HepG2 (cell line): ENCODE measurements around the gene CLDN9. TPM values are rescaled to one million over a fixed set of nuclear protein-coding genes. Genes with fewer than 3 reads are reported as not detected.

Source experiments
- BRCA1 ChIP-seq: sonication (generic); formaldehyde crosslinking; IDR thresholded peaks from 2 replicates; pipeline ENCODE4 v1.4.0; 2020; ENCODE audit warnings: missing genetic modification reagents
- EZH2 ChIP-seq: conservative IDR thresholded peaks from 2 replicates; pipeline ENCODE4 v1.6.1; 2012; ENCODE audit warnings: mild to moderate bottlenecking, low read depth, low read length, moderate library complexity
- GTF2F1 ChIP-seq: fragments of 150-350 bp; IDR thresholded peaks from 2 replicates; pipeline ENCODE4 v1.6.1; 2014; ENCODE audit warnings: low read length
- ISX ChIP-seq: sonication (generic); formaldehyde crosslinking; conservative IDR thresholded peaks from 2 replicates; pipeline ENCODE4 v1.5.0; 2020; ENCODE audit warnings: missing genetic modification reagents
- MIER3 ChIP-seq: IDR thresholded peaks from 2 replicates; pipeline ENCODE4 v1.6.1; 2016; ENCODE audit warnings: missing compliant biosample characterization, borderline replicate concordance
- NCOA5 ChIP-seq: sonication (generic); formaldehyde crosslinking; IDR thresholded peaks from 2 replicates; pipeline ENCODE4 v1.4.0; 2020; ENCODE audit warnings: missing genetic modification reagents
- NFATC3 ChIP-seq: sonication (generic); formaldehyde crosslinking; IDR thresholded peaks from 2 replicates; pipeline ENCODE4 v1.5.1; 2020; ENCODE audit warnings: mild to moderate bottlenecking, missing genetic modification reagents
- NR3C1 ChIP-seq: sonication (generic); formaldehyde crosslinking; IDR thresholded peaks from 2 replicates; pipeline ENCODE4 v1.4.0; 2020; ENCODE audit warnings: missing genetic modification reagents
- SAFB2 ChIP-seq: sonication (generic); formaldehyde crosslinking; IDR thresholded peaks from 2 replicates; pipeline ENCODE4 v1.5.1; 2020; ENCODE audit warnings: missing genetic modification reagents, low read depth, mild to moderate bottlenecking, borderline replicate concordance
- SNAPC2 ChIP-seq: sonication (generic); formaldehyde crosslinking; IDR thresholded peaks from 2 replicates; pipeline ENCODE4 v1.8.1; 2022; ENCODE audit warnings: mild to moderate bottlenecking, missing genetic modification reagents
- YEATS4 ChIP-seq: sonication (generic); formaldehyde crosslinking; IDR thresholded peaks from 2 replicates; pipeline ENCODE4 v1.4.0; 2020; ENCODE audit warnings: missing genetic modification reagents, borderline replicate concordance
- ZMYM3 ChIP-seq: sonication (generic); formaldehyde crosslinking; IDR thresholded peaks from 2 replicates; pipeline ENCODE4 v1.5.1; 2020; ENCODE audit warnings: mild to moderate bottlenecking, missing genetic modification reagents
- ZNF264 ChIP-seq: sonication (generic); formaldehyde crosslinking; IDR thresholded peaks from 2 replicates; pipeline ENCODE4 v1.4.0; 2020; ENCODE audit warnings: missing genetic modification reagents
- ZNF451 ChIP-seq: sonication (generic); formaldehyde crosslinking; IDR thresholded peaks from 2 replicates; pipeline ENCODE4 v1.5.0; 2020; ENCODE audit warnings: mild to moderate bottlenecking, missing genetic modification reagents
- ZNF530 ChIP-seq: sonication (generic); formaldehyde crosslinking; IDR thresholded peaks from 2 replicates; pipeline ENCODE4 v1.5.0; 2020; ENCODE audit warnings: low read depth, mild to moderate bottlenecking, missing genetic modification reagents
- ZNF557 ChIP-seq: sonication (generic); formaldehyde crosslinking; IDR thresholded peaks from 2 replicates; pipeline ENCODE4 v1.4.0; 2020; ENCODE audit warnings: missing genetic modification reagents
- ZNF780A ChIP-seq: sonication (generic); formaldehyde crosslinking; IDR thresholded peaks from 2 replicates; pipeline ENCODE4 v1.8.0; 2022; ENCODE audit warnings: mild to moderate bottlenecking, missing genetic modification reagents, moderate library complexity
- ZZZ3 ChIP-seq: sonication (generic); formaldehyde crosslinking; IDR thresholded peaks from 2 replicates; pipeline ENCODE4 v1.4.0; 2020; ENCODE audit warnings: missing genetic modification reagents, mild to moderate bottlenecking, borderline replicate concordance
- polyA plus RNA-seq, 8 experiments: library from polyadenylated mRNA; depleted of rRNA in 3 of 8; stranded (reverse) in 7 of 8; unstranded in 1 of 8; fragments of >200 nt; fragmentation: Illumina TruSeq in 4 of 8; extraction: Trizol in 4 of 8; gene quantifications; 2 replicates each; pipeline versions ENCODE4 v1.2.1 to v1.2.3, GENCODE V29; 2011 to 2016; ENCODE audit warnings: low read depth in 4 of 8, missing spikeins in 1 of 8, mixed read lengths in 1 of 8; ENCODE audit not compliant: insufficient read depth in 1 of 8
- total RNA-seq, 5 experiments: library from RNA; depleted of rRNA; stranded (reverse); fragments of >200 nt; fragmentation: Illumina TruSeq; extraction: Trizol; gene quantifications; 2 replicates each; pipeline ENCODE4 v1.2.3, GENCODE V29; 2016; ENCODE audit warnings: low read depth in 1 of 5
- TF ChIP-seq, protein P1 (sequence below): sonication (generic); formaldehyde crosslinking; IDR thresholded peaks from 2 replicates; pipeline ENCODE4 v1.4.0; 2020; ENCODE audit warnings: missing genetic modification reagents
- TF ChIP-seq, protein P2 (sequence below): IDR thresholded peaks from 2 replicates; pipeline ENCODE4 v1.6.1; 2016
- TF ChIP-seq, protein P3 (sequence below): sonication (generic); formaldehyde crosslinking; IDR thresholded peaks from 2 replicates; pipeline ENCODE4 v1.4.0; 2020; ENCODE audit warnings: missing genetic modification reagents, borderline replicate concordance
- TF ChIP-seq, protein P4 (sequence below): sonication (generic); formaldehyde crosslinking; IDR thresholded peaks from 2 replicates; pipeline ENCODE4 v1.8.1; 2023; ENCODE audit warnings: mild to moderate bottlenecking, missing genetic modification reagents

CLDN9 gene
- total and polyA plus RNA-seq, 2 of the 13 experiments (the other 11 are each of a cell fraction or from before 2014, with no cell fraction given) = 0.15 to 0.26 TPM

DNA sequence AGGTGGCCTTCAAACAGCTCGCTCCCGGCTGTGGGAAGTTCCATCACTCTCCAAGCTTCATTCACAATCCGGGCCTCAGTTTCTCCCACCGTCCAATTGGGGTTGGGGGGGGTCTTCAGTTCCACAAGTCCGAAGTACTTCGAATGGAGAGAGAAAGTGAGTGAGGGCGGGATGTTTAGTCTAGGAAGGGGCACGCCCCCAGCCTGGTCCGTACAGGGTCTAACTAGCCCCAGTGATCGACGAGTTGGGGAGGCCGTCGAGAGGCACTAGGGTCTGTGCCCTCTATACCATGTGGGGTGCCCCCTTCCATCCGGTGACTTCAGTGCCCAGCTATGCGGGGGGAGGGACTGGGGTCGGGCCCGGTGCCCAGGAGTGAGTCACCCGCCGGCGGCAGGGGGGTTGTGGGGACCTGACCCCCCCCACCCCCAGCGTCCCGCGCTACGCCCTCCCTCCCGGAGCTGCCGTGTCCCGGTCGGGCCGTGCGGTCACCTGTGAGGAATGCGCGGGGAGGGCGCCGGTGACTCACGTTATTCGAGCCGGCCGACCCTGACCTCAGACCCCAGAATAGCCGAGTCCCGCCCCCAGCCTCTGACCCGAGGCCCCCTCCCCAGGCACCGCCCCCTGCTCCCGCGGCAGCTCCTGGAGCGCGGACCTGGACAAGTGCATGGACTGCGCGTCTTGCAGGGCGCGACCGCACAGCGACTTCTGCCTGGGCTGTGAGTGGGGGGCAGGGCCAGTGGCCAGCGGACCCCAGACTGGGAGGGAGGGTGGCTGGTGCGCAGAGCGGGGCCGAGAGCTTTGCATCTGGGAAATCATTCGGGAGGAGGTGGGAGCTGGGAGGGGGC lies 8.1 kb downstream of the CLDN9 start (continued):
- TF ChIP-seq ZNF557 (CRISPR knock-in tag) (0 out of 2 replicates have a peak, but pooled peaks have one; percentile 51), SNAPC2 (no peak), ZMYM3 (peak; percentile 22; the same call in 1 of the 2 replicates), ZNF780A (0 out of 2 replicates have a peak, but pooled peaks have one; percentile 15), SAFB2 (CRISPR knock-in tag) (peak; percentile 70; the same call in 1 of the 2 replicates), MIER3 (CRISPR knock-in tag) (peak; percentile 78; the same call in 1 of the 2 replicates), EZH2 (no peak), YEATS4 (CRISPR knock-in tag) (peak; percentile 60; the same call in 1 of the 2 replicates), NCOA5 (CRISPR knock-in tag) (no peak), NR3C1 (no peak), ISX (0 out of 2 replicates have a peak, but pooled peaks have one; percentile 45), ZNF530 (CRISPR knock-in tag) (no peak), ZZZ3 (peak; percentile 20; the same call in 1 of the 2 replicates), ZNF451 (CRISPR knock-in tag) (no peak), GTF2F1 (no peak), BRCA1 (CRISPR knock-in tag) (0 out of 2 replicates have a peak, but pooled peaks have one; percentile 64), ZNF264 (no peak), NFATC3 (CRISPR knock-in tag) (no peak)
- TF ChIP-seq, protein P1, sequence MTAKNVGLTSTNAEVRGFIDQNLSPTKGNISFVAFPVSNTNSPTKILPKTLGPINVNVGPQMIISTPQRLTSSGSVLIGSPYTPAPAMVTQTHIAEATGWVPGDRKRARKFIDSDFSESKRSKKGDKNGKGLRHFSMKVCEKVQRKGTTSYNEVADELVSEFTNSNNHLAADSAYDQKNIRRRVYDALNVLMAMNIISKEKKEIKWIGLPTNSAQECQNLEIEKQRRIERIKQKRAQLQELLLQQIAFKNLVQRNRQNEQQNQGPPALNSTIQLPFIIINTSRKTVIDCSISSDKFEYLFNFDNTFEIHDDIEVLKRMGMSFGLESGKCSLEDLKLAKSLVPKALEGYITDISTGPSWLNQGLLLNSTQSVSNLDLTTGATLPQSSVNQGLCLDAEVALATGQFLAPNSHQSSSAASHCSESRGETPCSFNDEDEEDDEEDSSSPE (CRISPR knock-in tag) = no peak; the same call in none of the 2 replicates
- TF ChIP-seq, protein P2, sequence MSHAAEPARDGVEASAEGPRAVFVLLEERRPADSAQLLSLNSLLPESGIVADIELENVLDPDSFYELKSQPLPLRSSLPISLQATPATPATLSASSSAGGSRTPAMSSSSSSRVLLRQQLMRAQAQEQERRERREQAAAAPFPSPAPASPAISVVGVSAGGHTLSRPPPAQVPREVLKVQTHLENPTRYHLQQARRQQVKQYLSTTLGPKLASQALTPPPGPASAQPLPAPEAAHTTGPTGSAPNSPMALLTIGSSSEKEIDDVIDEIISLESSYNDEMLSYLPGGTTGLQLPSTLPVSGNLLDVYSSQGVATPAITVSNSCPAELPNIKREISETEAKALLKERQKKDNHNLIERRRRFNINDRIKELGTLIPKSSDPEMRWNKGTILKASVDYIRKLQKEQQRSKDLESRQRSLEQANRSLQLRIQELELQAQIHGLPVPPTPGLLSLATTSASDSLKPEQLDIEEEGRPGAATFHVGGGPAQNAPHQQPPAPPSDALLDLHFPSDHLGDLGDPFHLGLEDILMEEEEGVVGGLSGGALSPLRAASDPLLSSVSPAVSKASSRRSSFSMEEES (CRISPR knock-in tag) = peak; percentile 74
- TF ChIP-seq, protein P3, sequence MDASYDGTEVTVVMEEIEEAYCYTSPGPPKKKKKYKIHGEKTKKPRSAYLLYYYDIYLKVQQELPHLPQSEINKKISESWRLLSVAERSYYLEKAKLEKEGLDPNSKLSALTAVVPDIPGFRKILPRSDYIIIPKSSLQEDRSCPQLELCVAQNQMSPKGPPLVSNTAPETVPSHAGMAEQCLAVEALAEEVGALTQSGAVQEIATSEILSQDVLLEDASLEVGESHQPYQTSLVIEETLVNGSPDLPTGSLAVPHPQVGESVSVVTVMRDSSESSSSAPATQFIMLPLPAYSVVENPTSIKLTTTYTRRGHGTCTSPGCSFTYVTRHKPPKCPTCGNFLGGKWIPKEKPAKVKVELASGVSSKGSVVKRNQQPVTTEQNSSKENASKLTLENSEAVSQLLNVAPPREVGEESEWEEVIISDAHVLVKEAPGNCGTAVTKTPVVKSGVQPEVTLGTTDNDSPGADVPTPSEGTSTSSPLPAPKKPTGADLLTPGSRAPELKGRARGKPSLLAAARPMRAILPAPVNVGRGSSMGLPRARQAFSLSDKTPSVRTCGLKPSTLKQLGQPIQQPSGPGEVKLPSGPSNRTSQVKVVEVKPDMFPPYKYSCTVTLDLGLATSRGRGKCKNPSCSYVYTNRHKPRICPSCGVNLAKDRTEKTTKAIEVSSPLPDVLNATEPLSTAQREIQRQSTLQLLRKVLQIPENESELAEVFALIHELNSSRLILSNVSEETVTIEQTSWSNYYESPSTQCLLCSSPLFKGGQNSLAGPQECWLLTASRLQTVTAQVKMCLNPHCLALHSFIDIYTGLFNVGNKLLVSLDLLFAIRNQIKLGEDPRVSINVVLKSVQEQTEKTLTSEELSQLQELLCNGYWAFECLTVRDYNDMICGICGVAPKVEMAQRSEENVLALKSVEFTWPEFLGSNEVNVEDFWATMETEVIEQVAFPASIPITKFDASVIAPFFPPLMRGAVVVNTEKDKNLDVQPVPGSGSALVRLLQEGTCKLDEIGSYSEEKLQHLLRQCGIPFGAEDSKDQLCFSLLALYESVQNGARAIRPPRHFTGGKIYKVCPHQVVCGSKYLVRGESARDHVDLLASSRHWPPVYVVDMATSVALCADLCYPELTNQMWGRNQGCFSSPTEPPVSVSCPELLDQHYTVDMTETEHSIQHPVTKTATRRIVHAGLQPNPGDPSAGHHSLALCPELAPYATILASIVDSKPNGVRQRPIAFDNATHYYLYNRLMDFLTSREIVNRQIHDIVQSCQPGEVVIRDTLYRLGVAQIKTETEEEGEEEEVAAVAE (CRISPR knock-in tag) = no peak; the same call in 1 of the 2 replicates
- TF ChIP-seq, protein P4, sequence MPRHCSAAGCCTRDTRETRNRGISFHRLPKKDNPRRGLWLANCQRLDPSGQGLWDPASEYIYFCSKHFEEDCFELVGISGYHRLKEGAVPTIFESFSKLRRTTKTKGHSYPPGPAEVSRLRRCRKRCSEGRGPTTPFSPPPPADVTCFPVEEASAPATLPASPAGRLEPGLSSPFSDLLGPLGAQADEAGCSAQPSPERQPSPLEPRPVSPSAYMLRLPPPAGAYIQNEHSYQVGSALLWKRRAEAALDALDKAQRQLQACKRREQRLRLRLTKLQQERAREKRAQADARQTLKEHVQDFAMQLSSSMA (CRISPR knock-in tag) = no peak
